SHP77 treated with DMSO at 0.1 percent for 48 hours (cell line): Measurements from ENCODE around the gene PALLD.
"Not testable (repeated sequence)": the region's sequence is repeated elsewhere in the genome, so short reads cannot be mapped to it uniquely, and the experiment has no call there.

Source experiments
- DNase-seq: peaks from one replicate; lab custom pipeline; 2025; lab: John Stamatoyannopoulos, UW

PALLD gene

DNA sequence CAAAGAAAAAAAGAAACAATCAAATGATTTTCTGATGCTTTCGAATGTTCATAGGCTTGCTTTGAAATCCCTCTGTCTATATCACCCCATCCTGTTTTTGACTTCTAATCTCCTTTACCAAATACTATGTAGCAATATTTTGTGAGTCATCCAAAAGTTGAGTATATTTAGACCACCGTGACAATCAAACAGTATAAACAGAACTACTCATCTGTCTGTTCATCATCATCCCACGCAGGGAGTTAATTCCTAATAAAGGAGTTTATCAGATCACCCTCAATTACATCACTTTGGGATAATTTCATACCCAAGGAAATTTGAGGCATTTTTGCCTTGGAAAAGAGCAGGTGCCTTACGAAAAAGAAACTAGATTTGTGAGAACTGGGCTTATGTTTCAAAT is 300.3 kb downstream of the PALLD start:
- no peak for DNase-seq

DNA sequence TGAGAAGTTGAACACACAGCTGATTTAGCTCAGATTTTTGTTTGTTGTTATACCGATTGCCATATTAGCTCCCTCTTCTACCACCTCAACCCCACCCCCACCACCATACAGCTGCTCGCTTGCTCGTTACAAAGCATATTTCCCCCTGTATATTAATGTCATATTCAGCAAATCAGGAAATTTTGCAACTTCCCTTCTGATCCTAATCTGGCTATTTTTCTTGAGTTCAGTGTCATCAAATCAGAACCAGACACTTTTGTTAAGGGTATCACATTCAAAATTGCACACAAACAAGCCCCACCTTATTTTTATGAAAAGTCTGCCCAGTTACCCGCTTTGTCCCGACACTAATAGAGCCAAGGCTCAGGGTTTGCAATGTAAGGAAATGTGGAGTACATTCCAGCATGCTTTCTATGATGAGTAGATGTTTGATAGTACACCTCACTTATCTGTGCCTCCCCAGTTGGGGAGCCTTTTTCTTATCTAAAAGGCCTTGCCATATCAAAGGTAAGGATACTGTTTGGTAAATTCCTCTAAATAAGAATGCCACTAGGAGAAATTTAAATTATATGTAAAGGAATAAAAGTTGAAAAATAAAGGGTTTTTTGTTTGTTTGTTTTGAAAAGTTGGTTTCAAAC is 301.0 kb downstream of the PALLD start:
- DNase-seq = no peak

DNA sequence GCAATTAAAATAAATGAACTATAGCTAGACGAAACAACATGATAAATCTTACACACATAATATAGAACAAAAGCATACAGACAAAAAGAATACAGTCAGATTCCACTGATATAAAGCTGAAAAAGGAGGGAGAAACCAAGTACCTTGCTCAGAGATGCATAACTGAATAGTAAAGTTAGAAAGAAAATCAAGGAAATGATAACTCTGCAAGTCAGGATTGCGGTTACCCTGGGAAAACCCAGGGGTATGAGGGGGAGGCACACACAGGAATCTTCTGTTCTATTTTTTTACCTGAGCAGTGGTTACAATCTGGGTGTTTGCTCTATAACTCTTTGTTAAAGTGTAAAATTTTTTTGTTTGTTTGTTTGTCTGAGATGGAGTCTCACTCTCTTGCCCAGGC is 304.1 kb downstream of the PALLD start:
- DNase-seq = no peak

DNA sequence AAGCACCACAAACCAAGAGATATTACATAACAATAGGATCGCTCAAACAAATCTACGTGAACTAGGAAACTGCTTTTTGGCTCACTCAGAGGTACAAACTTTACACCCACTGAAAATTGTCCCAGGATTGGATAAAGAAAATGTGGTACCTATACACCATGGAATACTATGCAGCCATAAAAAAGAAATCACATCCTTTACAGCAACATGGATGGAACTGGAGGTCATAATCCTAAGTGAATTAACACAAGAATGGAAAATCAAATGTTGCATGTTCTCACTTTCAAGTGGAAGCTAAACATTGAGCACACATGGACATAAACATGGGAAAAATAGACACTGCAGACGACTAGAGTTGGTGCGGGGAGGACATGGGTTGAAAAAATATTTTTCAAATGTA is 305.4 kb downstream of the PALLD start:
- no peak for DNase-seq

DNA sequence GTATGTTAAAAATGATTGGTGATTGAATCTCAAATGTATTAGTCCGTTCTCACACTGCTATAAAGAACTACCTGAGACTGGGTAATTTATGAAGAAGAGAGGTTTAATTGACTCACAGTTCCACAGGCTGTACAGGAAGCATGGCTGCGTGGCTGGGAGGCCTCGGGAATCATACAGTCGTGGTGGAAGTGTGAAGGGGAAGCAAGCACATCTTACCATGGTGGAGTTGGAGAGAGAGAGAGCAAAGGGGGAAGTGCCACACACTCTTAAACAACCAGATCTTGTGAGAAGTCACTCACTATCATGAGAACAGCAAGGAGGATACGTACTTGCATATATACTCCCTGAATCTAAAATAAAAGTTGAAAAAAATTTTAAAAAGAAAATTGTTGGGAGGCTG is 306.2 kb downstream of the PALLD start:
- not testable (repeated sequence) for DNase-seq

DNA sequence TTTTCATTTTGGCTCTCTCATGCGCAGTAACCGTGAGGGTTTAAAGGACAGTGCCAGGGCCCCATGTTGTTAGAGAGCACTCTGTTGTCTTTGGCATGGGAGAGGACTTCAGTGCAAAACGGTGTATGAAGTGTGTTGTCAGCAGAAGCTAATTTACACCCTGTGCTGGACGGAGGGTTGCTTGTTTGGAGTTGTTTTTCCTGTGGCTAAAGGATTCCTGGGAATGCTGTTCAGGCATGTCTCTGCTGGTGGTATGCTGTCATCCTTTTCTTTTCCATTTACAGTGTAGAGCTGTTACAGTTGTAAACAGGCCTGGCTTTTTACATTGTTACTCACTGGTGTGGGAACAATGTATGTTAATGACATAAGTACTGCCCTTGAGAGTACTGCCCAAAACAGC is 306.9 kb downstream of the PALLD start:
- no peak for DNase-seq

DNA sequence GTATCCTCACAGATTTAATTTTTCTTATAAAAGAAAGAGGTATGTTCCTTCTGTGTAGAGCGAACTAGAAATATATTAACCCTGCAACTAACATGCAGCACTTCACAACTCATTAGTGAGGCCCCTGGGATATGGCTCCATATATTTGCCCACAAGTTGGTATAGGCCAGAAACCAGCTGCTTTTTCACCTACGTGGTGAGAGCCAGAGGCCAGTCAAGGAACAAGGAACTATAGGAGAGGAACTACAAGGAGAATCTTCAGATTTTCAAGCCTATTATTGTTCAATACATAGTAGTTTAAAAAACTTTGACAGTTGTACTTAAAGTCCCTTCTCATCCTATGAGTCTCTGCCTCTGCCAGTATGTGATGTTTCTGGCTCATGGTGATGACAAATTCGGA is 307.3 kb downstream of the PALLD start:
- DNase-seq = no peak

DNA sequence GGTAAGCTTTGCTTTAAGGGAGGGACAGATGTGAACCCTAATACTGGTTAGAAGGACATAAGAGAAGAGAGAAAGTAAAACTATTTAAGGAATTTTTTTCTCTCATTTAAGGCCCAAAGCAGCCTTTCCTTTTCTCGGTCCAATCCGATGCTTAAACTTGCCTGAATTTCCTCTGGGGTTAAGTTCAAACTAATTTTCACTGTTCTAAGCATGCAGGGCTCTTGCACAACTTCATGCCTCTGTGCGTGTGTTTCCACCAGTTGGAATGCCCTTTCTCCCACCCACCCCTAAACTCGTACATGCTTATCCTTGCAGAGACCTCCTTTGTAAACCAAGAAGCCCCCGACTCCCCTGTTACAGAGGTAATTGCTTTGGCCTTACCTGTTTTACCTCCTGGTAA is 308.5 kb downstream of the PALLD start:
- DNase-seq = no peak

DNA sequence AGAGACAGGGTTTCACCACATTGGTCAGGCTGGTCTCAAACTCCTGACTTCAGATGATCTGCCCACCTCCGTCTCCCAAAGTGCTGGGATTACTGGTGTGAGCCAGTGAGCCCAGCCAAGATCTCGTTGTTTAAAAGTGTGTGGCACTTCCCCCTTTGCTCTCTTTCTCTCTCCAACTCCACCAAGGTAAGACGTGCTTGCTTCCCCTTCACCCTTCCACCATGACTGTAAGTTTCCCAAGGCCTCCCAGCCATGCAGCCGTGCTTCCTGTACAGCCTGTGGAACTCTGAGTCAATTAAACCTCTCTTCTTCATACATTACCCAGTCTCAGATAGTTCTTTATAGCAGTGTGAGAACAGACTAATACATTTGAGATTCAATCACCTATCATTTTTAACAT is 309.4 kb downstream of the PALLD start:
- not testable (repeated sequence) for DNase-seq

DNA sequence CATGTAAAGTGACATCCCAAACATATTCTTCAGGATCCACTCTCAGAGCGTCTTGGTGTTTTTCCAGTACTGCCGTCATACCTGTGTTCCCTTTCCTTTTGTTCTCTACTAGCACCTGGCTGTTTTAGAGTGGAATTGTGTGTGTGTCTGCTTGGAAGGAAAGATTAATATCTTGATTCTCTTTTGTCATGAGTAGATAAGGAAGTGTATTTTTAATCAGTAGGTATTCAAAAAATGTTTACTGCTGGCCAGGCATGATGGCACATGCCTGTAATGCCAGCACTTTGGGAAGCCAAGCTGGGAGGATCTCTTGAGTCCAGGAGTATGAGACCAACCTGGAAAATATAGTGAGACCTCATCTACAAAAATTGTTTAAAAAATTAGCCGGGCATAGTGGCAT is 314.4 kb downstream of the PALLD start:
- no peak for DNase-seq

DNA sequence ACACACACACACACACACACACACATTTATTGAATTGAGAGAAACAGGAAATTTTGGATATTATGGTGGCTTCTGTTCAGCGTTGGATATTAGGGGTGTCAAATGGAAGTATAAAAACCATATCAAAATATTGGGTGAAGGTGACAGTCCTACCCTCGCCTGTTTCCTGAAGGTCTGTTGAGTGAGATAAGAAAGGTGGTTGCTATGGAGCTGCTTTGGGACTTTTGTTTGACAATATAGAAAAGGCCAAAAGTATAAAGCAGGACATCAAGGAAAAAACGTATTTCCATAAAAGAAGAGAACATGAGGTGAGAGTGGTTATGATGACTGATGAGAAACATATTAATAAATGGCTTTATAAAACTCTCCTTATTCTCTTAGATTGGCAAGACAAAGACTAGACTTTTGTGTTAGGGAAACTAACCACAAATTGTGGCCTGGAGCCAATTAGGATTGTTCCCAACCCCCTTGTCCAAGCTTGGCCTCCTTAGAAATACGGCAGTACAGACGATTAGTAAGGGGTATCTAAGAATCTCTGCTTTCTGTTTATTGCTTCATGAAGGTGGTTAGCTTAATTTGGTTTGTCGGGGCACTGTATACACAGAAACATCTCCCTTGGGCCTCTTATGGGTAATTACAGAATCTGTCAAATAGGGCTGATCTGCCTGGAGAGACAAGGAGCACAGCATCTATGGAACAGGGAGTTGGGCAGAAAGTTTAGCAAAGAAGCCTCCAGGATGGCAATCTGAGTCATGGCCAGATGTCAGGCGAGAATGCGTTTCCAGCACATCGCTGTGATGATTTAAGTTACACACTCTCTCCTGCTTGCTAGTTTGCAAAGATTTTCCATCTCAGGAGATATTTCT is 315.2 kb downstream of the PALLD start:
- DNase-seq = no peak

DNA sequence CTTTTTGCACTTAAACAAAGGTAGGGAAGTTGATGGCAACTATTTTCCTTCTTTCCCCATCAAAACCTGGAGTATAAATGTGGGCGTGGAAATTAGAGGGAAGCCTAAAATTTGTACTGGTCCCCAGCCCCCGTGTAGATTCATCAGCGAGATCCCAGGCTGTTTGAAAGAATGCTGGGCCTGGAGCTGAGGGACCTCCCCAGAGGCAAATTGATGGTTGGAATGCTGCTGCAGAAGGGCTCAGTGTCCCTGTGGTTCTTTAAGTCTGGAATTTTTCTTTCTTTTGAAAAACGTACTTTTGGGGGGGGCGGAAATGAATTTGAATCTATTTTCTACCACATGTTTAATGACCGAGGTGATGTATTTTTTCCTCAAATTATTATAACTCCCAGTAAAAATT is 316.0 kb downstream of the PALLD start:
- DNase-seq = no peak

DNA sequence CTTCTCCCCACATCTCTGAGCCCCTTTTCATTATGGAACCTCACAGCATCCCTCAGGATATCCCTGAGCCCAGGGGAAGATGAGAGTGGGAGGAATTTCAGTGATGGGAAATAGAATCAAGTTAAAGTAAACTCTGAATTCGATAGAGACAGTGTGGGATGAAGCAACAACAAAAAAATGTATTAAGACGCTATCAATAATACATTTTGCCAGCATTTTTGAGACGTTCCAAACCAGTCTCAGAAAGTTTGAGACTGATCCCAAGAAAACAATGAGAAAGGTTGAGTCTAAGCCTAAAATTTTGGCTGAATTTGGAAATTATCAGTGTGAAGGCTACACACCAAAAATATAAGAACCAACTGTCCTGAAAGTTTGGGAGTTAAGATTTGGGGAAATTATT is 317.0 kb downstream of the PALLD start:
- DNase-seq = no peak

DNA sequence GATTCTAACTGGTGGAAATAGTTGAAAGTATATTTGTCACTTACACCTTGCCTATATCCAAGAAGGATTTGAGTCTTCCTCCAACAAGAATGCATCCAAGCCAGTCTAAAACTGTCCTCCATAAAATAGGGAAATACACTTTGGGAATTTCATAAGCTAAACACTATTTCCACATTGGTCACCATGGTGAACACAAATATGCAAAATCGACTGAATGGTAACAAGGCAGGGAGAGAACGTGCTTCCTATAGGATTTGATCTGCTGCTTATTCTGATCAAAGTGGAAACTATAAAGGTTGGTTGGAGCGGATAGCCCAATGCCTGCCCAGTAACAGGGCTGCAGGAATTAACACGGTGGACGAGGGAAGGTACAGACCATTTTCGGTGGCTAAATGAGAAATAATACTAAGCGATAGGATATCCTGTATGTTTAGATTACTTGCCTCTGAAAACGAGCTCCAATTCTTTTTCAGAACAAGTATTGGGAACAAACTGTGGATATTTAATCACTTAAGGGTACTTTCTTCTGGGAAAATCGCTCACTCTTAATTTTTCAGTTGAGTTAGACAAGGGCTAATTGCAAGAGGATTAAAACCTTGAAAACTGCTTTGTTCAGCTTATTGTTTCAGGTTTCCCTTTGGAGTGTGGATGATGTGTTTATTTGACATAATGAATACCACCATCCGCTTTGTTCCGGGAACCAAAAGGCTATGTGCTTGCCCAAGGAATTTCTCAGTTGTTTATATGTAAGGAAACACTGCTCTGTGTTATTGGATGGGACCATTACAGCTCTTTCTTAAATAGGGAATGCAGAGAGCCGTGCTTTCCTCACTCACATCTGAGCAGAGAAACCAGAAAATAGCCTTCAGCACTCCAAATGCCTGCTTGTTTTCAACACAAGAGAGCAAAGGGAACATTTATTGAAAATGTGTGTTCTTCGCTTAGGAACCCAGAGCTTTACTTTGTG is 318.8 kb downstream of the PALLD start:
- no peak for DNase-seq

DNA sequence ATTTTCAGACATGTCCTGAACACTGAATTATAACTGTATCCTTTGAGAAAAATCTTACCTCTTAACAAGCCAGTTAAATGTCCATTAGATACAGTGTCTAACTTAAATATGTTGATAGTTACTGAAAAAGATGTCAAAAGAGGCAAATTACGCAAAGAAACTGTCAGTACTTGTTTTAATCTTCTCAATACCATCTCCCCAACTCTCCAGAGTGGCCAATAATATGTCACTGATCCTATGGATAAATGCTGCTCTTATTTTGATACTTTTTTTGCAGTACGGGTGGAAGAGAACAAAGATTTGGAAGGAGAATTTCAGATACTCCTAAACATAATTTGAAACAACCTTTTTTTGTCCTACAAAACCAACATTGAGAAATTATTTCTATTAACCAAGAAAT is 320.5 kb downstream of the PALLD start:
- DNase-seq = no peak

DNA sequence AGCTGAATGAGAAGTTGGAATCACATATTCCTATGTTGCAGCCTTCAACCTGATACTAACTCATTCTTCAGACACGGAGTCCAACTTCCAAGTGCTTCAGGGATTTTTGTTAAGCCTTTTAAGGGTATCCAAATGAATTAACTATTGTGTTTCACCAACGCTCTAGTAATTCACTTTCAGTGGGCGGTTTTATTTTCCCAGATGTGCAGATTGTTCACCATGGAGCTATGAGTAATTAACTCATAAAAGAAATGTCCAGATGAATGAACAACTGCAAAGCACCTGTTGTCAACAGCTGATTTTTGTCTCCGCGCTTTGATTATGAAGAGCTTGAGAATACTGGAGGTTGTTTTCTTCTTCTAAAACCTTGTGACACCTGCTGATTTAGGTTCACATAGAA is 325.6 kb downstream of the PALLD start:
- DNase-seq = no peak

DNA sequence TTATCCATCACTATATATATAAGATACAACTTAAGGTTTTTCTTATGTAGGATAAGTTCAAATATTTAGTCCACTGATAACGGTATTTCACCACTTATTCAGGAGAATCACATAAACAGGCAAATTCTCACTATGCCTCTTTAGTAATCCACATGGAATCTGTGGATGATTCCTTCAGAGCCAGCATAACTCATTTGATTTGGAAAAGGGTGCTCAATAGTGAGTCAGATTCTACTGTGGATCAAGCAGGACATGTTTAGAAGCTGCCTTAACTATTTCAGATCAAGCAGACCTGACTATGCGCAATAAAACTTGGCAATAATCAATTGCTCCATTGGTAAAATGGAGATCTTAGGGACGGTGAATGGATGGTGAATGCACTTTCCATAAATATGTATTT is 329.1 kb downstream of the PALLD start:
- DNase-seq = no peak

DNA sequence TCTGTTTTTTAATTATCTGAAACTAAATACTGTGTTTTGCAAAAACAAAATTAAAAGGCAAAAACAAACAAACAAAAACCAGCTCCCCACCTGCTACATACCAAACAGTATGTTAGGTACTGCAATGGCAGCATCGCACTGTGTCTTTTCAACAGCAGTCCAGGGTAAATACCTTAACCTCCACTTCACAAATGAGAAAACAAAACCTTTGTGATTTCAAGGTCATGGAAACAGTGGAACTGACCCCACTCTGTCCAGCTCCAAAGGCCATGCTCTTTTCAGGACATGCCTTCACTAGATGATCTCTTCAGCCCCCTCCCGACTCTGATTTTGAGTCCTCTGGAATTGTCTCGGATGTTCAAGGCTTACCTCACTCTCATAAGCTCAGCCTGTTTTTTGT is 329.8 kb downstream of the PALLD start:
- DNase-seq = no peak

DNA sequence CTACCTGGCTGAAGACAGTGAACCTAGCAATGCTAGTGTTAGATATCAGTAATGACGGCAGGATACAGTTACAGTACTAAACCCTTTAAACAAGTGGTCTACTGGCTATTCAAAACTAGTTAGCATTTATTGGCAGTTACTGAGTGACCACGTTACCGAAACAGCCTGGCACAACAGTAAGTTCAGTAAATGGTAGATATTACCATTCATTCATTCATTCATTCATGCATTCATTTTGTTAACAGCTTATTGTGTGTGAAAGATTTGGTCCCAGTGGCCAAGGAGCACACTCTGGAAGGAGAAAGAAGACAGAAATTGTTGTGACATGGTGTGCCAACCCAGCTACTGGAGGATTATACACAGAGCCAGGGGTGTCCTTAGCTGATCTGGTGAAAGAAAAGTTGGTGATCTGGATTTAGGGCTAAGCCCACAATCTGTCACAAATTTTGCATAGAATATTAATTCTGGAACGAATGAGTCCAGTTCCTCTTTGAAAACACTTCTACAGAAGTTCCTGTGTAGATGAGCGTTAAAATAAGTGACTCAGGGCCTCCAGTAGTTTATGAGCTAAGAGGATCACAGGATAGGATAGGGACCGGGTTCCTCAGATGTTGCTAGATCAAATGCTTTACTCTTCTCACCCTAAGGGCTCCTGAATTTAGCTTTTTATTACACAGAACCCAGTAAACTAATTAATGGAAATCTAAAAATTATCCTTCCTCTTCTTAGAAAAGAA is 334.1 kb downstream of the PALLD start:
- no peak for DNase-seq

DNA sequence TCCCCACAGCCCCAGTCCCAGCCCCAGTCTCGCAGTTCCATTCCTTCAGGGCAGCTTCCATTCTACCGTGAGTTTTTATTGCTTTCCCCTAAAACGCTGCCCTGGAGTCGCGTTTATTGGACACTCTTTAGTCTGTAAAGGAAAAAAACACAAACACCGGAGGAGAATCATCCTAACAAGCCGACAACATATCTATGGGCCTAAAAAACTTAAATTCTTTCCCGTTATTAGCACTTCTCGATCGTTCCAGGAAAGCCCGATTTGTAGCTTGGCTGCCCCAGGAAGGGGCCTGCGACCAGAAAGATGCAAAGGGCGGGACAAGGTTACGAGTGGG is 334.7 kb downstream of the PALLD start:
- DNase-seq = no peak

DNA sequence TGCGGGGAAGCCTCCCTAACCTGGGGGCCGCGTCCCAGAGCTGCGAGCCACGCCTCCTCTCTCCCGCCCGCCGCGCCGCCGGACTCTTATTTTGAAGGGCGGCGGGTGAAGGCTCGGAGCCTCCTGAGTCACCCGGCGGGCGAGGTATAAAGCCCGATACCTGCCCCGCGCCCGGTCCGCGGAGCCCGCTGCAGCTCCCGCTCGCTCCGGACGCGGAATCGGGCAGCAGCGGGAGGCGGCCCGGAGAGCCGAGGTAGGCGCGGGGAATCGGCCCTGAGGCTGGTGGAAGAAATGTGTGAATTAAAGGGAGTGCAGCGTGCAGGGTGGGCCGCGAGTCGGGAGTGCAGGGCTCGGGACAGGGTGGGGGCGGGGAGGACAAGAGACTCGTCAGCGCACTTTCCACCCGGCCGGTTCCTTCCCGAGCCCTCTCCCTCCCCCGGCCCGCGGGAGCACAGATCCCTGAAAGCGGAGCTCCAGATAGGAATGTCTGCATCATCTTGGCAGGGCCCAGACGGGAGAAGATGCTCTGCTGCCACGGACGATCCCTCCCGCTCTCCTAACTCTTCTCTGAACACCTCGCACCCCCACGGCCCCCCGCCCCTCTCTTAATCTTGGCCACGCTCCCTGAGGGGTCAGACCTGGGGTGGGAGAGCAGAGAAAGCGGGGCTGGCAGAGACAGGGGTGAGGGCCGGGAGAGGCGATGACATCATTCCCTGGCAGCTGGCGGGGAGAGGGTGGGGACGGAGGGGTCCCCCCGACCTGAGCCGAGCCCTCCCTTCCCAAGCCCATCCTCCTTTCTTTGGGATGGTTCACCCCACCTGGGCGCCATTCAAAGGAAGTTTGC is 335.3 kb downstream of the PALLD start:
- DNase-seq = peak; percentile 2
